HG03097 (cell line): ENCODE results near the gene PNMT.

Experiments
- ATAC-seq: cut with Tn5 transposase; IDR thresholded peaks from one replicate; pipeline ENCODE4 v1.9.1; 2021; ENCODE audit not compliant: unreplicated experiment, low FRiP score

Gene PNMT

GRCh38 chr17:39652587-39653315 is 15.5 kb upstream of the PNMT start:
- ATAC-seq = no peak

- no peak for ATAC-seq
Observed at GRCh38 chr17:39653316-39653661, 15.0 kb upstream of the PNMT start.

DNA sequence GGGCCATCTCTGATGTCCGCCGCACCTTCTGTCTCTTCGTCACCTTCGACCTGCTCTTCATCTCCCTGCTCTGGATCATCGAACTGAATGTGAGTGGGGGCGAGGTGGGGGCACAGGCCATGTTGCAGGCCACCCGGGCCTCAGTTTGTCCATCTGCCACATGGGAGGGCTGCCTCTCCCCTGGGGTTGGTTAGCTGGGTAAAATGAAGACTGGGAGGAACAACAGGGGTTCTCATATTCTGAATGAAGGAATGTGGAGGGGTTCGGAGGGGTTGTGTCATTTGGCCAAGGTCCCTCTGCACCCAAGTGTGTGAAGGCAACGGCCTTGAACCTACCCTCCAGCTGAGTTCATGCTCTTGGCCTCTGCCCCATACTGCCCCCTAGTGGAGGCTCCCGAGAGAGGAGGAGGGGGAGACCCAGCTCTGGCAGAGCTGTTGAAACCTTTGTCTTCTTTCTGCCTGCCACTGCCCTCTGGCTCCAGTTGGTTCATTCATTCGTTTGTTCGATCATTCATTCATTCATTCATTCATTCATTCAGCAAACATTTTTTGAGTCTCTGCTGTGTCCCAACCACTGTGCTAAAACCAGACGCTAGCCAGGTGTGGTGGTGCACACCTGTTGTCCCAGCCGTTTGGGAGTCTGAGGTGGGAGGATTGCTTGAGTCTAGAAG is 14.5 kb upstream of the PNMT start:
- no peak for ATAC-seq

GRCh38 chr17:39655105-39655504 is 13.1 kb upstream of the PNMT start:
- ATAC-seq = no peak

DNA sequence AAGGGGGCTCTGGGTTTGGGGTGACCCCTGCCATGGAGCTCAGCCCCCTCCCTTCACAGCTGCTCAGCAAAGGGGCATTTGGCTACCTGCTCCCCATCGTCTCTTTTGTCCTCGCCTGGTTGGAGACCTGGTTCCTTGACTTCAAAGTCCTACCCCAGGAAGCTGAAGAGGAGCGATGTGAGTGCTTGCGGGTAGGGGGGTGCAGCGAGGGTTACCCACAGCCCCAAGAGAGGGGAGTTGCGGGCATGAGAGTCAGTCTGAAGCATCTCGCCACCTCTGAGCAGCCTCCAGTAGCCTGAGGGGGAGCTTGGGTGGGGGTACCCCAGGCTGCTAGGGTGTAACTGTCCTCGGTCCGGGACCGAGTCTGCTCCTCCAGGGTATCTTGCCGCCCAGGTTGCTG is 9.9 kb upstream of the PNMT start:
- ATAC-seq = no peak

- no peak for ATAC-seq
Observed at GRCh38 chr17:39658760-39659159, 9.5 kb upstream of the PNMT start.

- ATAC-seq = no peak
Observed at GRCh38 chr17:39659279-39660010, 8.8 kb upstream of the PNMT start.

- ATAC-seq = no peak
Observed at GRCh38 chr17:39660011-39660360, 8.3 kb upstream of the PNMT start.

DNA sequence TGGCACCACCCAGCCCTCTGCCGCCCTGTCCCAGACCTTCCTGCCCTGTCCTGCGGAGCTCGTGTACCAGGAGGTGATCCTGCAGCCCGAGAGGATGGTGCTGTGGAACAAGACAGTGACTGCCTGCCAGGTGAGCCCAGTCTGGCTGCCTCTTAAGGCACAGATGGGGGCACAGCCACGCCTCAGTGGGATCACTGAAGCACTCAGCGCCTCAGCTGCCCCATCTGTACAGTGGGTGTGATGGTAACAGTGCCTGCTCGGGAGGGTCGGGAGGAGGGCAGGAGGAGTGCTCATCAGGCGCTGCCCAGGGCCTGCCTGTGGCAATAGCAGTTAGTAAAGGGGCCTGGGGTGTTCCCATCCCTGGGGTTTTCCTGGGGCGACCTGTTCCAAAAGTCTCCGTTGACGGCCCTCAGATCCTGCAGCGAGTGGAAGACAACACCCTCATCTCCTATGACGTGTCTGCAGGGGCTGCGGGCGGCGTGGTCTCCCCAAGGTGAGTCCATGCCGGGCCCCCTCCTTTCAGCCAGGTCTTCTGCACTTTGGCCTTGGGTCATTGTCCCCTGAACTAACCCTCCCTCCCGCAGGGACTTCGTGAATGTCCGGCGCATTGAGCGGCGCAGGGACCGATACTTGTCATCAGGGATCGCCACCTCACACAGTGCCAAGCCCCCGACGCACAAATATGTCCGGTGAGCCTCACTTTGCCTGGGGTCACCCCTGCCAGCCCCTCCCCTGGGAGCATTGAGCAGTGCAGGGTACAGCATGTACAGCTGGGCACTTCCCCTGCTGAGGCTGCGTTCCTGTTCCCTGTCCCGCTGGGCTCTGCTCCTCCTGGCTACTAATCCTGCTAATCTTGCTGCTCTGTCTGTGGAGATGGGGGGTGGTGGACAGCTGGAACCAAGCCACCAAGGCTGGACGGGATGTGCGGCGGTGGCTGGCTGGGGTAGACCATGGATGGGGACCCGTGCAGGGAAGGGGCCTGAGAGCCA is 7.6 kb upstream of the PNMT start:
- ATAC-seq = no peak

DNA sequence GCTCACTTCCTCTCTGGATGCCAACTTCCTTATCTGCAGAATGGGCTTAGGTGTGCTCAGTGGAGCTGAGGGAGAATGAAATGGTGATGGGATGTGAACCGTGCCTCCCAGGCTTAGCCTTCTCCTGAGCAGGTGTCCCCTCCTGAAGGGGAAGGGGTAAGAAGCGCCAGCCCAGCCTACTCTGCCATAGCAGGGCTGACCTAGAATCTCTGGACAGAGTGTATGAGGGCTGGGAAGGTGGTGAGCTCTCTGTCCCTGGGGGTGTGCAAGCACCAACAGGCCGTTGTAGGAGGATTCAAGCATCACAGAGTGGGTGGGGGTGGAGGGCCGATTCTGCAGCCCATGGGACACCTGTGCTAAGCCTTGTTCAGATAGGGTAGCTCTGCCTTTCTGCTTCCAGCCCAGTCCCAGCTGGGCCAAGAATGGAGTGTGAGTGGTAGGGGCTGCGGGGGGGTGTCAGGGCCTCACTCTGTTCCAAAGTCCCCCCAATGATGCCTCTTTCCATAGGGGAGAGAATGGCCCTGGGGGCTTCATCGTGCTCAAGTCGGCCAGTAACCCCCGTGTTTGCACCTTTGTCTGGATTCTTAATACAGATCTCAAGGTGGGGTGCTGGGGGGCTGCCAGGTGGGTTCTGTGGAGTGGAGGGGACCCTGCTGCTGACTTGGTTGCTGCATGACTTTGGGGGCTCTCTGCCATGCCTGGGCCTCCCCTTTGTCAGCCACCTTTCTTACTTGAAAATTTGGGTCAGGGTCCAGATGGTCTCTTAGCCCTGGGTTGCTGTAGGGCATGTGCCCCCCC is 6.3 kb upstream of the PNMT start:
- no peak for ATAC-seq

DNA sequence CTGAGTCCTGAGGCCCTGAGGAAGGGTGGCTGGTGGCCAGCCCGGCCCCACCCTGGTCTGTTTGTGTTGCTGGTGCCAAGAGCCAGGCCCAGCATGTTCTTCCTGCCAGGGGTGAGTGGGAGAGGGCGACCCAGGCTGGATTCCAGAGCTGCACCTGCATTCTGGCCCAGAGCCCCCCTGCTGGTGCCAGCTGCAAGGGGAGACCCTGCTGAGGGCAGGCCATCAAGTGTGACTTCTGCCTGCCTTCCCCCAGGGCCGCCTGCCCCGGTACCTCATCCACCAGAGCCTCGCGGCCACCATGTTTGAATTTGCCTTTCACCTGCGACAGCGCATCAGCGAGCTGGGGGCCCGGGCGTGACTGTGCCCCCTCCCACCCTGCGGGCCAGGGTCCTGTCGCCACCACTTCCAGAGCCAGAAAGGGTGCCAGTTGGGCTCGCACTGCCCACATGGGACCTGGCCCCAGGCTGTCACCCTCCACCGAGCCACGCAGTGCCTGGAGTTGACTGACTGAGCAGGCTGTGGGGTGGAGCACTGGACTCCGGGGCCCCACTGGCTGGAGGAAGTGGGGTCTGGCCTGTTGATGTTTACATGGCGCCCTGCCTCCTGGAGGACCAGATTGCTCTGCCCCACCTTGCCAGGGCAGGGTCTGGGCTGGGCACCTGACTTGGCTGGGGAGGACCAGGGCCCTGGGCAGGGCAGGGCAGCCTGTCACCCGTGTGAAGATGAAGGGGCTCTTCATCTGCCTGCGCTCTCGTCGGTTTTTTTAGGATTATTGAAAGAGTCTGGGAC is 5.5 kb upstream of the PNMT start:
- ATAC-seq = no peak

DNA sequence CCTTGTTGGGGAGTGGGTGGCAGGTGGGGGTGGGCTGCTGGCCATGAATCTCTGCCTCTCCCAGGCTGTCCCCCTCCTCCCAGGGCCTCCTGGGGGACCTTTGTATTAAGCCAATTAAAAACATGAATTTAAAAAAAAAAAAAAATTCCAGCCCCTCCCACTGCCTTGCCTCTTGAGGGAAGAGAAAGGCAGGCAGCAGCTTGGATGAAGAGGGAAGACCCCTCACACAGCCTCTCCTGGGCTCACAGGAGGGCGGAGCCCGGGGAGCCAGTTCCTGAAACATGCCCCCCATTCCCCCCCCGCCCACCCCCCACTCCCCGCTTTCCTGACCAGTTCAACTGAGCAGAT is 4.9 kb upstream of the PNMT start:
- ATAC-seq = no peak

DNA sequence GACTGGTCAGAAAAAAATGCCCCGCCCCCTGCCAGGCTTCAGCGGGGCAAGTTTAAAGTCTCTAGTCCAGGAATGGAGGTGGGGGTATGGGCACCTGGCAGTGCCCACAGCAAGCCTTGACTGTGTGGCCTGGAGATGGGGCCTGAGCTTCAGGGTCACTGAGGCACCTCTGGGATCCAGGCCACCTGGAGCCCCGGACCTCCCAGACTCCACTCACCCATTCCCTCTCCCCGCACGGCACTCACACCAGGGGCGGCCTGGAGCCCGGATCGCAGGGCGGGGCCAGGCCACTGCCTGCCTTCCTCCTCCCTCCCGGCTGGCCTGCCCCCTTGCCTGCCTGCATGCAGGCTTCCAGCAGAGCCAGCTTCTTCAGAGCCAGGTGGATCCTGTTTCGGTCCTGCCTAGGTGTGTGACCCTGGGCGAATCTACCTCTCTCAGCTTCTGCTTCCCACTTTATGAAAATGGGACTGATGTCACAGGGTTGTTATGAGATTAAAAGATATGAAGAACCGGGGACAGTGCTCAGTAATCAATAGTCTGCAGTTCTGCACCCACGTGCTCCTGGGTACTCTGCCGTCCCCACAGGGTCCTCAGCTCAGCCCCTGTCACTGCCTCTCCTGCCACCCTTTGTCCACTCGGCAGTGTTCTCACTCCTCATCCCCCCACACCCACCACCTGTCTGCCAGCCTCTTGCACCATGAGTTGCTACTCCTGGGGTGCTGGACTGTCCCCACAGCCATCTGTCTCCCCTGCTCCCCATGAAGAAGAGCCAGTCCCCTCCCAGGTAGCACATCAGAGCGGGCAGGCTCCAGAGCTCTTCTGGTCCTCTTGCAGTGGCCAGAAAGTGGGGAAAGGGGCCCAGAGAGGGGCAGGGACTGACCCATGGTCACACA is 4.3 kb upstream of the PNMT start:
- ATAC-seq = no peak

DNA sequence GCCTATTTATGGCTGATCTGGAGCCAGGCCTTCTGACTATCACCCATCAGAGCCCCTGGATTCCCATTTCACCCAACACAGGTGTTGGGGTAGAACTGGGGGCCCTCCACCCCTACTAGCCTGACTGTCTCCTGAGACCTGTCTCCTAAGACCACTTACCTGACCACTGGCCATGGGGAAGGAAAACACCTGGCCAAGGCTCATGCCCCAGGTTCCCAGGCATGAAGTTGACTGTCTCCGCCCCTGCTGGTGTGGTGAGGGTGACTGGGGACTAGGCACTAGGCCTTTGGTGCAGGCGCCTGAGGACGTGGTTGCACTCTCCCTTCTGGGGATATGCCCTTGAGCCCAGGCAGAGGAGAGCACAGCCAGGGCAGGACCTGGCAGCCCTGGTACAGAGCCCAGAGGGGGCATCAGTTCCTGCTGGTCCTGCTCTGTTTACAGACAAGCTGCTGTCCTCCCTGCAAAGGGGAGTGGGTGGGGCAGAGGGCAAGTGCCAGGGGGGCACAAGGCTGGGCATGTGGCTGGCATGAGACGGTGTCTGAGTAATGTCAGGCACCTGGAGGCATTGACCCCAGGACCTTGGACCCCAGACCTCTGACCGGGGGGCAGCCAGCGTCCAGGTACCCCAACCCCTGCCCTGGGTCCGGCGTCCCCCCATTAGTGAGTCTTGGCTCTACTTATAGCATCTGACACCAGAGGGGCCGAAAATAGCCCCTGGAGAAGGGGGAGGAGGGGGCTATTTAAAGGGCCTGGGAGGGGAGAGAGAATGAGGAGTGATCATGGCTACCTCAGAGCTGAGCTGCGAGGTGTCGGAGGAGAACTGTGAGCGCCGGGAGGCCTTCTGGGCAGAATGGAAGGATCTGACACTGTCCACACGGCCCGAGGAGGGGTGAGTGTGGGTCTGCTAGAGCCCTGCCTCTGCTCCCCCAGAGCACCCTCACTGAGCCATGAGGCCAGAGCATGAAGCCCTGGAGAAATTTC is 3.4 kb upstream of the PNMT start, which contains the start of gene TCAP:
Gene TCAP (plus strand): TSS at position 769 of the 981 bp plus-strand sequence. CDS start 11 bp downstream, at position 780.
- no peak for ATAC-seq

GRCh38 chr17:39665642-39666224 is 2.5 kb upstream of the PNMT start:
- ATAC-seq = no peak

- ATAC-seq = no peak
Observed at GRCh38 chr17:39666231-39666600, 2.0 kb upstream of the PNMT start.
